ENCODE data around the gene ATP8B4.
"Not testable (repeated sequence)": the region's sequence is repeated elsewhere in the genome, so short reads cannot be mapped to it uniquely, and the experiment has no call there.

ATP8B4 gene

DNA sequence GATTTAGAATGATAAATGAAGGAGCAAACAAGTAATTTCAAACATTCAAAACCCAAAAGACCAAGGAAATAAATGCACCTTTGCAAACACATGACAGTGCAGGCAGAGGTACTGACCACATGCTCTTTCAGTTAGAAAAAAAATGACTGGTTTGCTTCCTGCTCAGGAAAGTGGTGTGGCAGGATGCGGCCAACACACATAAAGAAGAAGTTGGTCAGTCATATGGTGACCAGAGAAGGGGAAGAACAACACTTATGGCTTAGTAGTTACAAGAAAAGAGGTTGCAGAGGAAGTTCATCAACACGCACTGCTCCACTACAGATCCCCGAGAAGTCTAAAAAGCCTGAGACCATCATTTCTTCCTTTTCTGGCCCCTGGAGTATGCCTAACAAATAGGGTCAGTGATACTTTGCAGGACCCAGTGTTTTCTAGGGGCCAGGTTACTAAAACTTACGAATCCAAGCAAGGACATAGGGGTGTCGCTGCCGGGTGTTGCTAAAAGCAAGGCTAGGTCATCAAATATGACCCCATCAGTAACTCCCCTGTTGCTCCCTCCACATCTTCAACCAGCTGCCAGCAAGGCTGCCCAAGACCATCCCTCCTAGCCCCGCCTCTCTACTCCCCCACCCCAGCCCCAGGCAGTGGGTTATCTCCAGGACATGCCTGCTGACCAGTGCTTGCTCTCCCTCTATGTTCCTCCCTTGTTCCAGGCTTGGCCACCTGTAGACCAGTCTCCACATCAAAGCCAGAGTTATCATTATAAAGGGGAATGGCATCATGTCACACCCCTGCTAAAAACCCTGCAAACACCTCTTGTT is 11.2 kb downstream of the ATP8B4 start:
- DNase-seq = no peak

DNA sequence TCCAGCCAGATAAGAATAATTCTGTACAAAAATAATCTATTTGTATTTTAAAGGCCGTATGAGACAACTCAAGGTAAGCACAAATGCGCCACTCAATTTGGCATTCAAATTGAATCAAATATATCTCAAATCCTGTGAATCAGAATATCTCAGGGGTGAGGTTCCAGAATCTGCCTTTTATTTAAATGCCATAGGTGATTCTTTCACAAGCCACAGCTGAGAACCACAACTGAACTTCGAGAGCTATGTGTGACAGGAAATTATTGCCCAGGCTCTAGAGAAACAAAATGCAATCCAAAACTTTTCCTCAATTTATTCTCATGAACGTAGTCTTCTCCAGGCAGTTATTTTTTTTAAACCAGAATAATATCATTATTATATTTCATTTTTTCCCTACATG is 11.9 kb downstream of the ATP8B4 start:
- DNase-seq = no peak

DNA sequence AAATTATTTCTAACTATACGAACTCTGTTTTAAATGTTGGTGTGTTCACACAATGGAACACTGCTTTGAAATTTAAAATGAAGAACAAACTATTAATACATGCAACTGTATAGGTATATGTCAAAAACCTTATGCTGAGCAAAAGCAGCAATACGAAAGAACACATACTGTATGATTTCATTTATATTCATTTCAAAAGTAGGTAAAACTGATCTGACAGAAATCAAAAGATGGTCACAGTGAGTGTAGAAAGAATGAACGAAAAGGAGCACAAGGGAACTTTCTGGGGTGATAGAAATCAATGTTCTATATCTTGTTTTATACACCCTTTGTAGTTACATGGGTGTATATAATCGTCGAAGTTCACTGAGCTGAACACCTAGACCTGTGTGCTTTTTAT is 12.6 kb downstream of the ATP8B4 start:
- DNase-seq = no peak

DNA sequence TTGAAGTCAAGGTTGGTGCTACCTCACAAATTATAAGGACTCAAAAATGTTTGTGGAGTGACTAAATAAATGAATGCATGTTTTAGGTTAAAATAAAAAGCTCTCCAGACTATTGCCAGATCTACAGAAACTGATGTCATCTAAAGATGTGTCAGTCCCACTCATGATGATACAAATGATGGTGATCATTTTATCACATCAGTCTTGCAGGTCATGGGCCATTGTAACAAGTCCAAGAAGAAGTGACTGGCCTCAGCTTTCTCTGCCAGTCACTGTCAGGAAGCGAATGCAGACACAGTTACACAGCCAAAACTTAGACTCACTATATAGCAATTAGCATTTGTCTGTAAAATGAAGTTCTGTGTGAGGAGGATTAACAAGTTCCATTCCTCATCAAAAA is 18.5 kb downstream of the ATP8B4 start:
- no peak for DNase-seq

DNA sequence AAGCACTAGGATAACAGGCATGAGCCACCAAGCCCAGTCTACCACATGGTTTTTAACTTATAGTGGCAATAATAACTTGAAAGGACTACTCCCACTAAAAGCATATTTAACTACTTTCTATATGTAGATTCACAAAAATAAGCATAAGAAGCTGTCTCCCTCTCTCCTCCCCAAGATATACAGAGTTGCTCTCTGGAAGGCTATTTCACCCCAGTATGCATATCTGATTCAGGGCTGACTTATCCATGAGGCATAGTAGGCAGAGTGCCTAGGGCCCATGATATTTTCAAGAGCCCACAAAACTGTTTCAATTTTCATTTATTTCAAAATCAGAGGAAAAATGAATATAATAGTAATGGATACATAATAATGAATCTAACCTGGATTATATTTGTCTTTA is 20.5 kb downstream of the ATP8B4 start:
- no peak for DNase-seq

DNA sequence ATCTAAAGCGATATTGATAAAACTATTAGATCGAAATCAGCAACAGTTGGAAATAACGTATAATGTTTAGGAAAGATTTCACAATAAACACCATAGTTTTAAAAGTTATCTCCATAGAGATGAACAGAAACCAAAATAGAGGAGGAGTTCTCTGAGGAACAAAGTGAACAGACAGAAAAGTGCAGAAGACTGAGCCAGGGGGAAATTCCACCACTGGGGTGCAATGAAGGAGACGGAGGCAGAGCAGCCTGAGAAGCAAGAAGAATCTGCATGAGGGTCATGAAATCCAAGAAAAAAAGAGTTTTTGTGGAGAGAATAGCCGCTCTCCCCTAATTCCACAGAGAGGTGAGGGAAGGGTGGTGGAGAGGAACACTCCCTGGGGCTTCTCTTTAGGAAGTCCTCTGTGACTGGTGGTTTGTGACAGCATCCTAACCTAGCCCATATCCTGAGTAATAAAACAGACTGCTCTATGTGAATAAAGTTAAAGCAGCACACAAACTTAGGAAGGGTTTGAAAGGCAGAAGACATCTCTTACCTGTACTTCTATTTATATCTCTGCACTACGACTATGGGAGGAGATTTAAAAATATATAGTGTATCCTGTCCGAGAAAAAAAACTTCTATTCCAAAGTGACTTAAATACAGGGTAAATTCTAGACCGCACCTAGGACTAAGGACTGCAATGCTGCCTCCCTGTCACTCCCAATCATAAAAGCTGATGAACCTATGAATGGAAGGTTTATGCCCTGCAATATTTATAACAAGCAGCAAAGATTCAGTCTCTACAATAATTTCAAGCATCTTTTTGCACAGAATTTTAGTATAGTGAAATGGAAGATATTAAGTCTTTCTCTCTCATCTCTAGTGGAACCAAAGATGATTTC is 22.9 kb downstream of the ATP8B4 start:
- DNase-seq = no peak

DNA sequence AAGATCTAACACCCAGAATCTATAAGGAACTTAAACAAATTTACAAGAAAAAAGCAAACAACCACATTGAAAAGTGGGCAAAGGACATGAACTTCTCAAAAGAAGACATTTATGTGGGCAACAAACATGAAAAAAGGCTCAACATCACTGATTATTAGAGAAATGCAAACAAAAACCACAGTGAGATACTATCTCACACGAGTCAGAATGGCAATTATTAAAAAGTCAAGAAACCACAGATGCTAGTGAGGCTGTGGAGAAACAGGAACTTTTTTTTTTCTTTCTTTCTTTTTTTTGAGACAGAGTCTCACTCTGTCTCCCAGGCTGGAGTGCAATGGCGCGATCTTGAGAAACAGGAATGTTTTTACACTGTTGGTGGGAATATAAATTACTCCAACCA is 29.6 kb downstream of the ATP8B4 start:
- DNase-seq = not testable (repeated sequence)

DNA sequence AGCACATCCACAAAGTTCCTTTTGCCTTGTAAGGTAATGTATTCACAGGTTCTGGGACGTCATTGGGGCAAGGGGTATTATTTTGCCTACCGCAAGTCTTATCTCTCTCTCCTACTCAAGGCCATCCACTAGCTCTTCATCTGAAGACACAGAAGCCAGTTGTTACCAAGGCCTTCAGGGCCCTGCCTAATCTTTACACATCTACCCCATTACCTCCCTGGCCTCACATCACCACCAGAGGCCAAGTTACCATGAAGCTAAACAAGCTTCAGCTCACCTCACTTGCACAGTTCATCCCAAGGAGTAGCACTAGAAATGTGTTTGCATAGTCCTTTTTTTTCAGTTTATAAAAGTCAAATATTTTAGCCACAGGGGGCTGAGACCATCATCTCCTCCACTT is 34.1 kb downstream of the ATP8B4 start:
- no peak for DNase-seq

DNA sequence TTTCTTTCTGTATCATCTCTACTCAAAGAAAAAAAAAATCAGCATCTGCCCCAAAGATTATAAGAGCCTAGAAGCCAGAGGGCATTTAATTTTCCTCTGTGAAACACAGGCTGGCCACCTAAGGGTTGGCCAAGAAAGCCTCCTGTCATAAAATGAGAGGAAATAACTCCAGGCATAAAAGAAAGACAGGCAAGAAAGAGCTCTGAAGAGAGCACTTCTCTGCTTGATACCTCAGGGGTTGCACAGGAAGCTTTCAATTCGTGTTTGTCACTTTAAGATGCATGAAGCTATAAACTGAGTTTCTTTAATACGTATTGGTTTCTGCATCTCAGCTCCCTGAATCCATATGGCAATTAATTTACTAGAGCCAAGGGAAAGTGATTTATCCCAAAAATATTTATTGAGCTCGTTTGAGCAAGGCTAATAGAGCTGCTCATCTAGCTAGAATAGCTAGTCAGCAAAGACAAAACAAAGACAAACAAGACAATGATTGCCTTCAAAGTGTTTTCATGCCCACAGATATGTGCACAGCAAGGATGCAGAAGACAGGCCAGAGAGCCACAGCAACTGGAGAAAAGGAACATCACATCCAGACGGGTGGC is 35.5 kb downstream of the ATP8B4 start:
- no peak for DNase-seq

DNA sequence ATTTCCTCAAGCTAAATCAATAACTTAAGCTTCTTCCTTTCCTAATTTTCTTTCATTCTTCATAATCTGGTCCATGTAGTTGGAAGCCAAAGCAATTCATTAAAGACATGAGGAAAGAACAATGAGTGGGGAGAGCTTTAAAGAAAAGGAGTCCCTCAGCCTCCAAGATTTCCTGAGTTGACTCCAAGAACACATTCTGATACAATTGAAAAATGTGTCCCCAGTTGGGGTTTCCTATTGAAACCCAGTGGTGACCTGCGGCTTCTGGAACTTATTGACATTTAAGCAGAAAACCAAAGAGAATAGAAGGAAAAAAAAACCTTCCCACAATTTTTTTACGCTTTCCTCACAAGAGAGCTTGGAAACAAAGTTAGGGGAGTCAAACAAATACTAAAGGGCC is 37.0 kb downstream of the ATP8B4 start:
- DNase-seq = no peak

DNA sequence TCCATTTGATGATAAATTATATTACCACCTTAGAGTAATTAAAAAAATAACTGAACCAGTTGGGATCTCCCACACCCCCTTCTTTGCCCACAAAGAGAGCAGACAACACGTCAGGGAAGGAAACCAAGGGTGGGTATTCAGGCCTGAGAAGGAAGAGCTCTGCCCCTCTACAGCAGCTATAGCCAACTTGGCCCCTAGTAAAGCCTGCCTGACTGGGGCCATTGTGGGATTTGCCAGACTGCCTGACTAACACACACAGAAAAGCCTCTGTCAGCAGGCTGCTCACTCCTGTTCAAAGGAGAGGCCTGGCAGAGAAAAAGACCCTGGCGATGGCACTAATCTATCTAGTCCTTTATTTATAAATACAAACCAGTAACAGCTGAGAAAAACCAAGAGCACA is 41.4 kb downstream of the ATP8B4 start:
- DNase-seq = no peak

DNA sequence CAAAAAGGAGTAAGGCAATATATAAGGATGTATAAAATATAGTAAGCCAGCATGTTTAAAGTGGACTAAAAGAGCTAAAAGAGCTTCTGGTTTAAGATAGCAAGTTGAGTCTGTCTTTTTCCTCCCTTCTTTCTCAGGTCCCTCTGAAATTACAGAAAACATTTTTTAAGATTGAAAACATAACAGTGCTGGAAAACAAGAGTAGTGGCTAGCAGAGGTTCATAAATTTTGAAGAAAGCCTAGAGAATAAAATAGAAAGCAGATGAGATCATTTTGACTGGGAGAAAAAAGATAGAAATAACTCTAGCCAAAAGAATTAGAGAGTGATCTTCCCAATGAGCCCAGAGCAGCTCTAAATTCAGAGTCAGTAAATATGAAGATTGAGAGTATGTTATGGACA is 41.9 kb downstream of the ATP8B4 start:
- DNase-seq = no peak

DNA sequence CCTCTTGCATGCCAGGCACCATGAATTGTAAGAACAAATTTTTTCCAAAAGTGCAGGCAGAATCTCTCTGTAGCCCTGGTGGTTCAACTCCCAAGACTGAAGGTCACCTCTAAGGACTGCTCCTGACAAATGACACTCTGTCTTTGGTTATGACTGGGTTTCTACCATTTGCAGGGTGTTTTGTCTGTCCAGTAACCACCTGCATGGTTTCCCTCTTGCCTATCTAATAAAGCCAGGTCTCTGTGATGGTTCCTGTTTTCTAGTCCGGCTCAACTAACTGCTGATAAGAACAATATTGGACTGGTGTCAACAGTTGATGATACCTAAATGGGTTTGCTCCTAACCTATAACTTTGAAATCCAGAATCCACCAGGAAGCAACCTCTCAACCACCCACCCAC is 43.7 kb downstream of the ATP8B4 start:
- no peak for DNase-seq

DNA sequence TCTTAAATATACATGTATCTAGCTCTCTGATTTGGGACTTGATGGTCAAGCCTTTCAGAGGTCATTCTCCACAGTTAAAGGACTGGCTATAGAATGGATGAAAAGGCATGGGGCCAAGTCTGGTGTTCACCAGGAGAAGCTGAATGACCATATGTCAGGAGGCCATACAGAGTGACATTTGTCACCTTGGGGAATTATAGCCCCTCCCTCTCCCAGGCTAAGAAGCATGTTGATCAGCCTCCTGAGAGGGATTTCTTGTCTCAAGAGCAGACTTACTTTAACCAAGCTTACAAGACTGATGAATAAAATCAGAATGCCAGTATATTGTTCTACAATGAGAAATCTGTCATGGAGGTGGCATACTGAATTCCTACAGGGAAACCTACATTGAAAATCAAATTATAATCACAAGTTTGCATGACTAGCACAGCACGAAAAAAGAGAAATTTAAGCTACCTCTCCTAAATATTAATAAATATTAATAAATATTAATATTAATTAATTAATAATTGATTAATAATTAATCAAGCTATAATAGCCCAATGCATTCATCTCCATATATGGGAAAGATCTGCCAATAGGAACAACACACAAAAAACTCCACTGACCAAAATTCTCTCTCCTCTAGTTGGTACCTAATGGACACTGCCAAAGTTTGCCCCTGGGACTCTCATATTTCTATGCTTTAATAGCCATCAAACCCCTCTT is 47.3 kb downstream of the ATP8B4 start:
- DNase-seq = no peak

DNA sequence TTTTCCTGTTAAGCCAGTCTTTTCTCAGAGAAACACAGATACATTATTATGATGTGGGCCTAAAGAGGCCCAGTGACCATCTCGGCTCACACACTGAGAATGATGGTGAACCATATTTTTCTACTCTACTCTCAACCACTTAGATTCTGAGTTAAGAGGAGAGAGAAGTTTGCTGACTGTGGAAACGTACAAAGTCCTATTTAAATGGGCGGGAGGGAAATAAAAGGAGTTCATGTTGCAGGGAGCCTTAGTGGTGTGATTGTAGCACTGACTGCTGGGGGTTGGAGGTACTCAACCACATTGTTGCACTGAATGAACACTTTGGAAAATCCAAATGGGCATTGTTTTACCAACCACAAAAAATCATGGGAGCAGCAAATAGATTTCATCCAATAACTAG is 51.0 kb downstream of the ATP8B4 start:
- DNase-seq = no peak

DNA sequence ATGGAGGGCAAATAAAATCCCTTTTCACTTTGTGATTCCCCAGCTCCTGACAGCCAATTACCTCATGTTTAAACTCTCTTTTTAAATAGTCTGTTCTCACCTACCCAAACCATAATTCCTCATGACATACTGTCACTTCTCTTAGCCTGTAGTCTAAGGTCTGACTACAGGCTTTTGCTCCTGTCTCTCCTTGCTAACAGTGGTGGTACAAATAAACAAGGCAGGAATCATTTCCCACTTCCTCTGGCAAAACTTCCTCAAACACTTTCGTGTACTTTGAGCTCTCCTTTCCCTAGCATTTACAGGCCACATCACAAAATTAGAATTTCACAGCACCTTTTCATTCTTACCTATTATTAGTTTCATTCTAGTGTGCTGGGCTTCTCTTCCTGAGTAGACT is 51.8 kb downstream of the ATP8B4 start:
- no peak for DNase-seq

DNA sequence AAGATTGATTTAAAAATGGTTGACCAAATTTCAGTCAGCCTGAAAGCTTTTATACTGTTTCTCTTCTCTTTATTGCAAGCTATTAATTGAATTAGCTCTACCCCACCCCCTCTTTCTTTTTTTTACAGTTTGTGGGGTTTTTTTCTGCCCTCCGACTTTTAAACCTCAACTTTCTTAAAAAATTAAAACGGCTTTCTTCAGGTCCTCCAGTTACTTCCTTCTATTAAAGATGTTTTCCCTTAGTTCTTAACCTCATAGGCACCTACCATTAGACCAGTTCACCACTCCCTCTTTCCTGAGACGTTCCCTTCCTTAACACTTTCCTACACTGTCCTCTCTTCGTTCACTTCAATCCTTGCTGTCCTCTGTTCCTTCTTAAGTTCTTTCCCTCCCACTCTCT is 52.4 kb downstream of the ATP8B4 start:
- no peak for DNase-seq

DNA sequence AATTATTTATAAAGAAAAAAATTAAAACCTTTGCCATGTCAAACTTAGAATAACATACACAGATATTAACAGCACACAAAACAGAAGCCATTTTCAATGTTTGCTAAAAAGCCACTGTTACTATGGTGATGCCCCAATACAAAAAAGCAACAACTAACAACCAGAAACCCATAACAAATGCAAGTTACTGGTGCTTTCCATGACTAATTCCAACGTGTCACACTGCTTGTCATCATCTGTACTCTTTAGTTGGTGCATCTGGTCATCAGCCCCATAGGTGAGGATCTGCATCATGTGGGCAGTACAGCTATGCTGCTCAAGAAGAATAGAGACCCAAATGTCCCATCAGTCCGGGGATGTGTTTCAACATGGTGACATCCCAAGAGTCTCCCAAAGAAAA is 52.8 kb downstream of the ATP8B4 start:
- DNase-seq = no peak

DNA sequence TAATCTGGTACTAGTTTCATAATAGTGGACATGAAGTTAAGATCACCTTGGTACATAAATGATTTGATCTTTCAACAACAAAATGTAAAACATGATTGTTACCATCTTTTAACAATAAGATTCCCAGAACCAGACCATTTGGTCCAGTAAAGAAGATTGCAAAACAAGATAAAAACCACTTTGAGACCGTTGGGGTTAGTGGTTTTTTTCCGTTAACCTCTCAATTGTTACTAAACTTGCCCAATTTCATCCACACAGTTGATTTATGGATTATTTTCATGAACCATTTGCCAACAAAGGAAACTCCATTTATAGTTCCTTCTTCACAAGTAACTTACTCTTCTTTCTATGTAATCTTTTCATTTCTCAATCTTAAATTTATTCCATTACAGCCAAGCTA is 53.8 kb downstream of the ATP8B4 start:
- no peak for DNase-seq

DNA sequence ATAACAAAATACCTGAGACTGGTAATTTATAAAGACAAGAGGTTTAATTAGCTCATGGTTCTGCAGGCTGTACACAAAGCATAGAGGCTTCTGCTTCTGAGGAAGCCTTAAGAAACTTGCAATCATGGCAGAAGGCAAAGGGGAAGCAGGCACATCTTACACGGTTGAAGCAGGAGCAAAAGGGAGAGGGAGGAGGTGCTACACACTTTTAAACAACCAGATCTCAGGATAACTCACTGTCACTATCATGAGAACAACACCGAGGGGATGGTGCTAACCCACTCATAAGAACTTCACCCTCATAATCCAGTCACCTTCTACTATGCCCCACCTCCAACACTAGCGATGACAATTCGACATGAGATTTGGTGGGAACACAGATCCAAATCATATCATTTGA is 54.4 kb downstream of the ATP8B4 start:
- no peak for DNase-seq

DNA sequence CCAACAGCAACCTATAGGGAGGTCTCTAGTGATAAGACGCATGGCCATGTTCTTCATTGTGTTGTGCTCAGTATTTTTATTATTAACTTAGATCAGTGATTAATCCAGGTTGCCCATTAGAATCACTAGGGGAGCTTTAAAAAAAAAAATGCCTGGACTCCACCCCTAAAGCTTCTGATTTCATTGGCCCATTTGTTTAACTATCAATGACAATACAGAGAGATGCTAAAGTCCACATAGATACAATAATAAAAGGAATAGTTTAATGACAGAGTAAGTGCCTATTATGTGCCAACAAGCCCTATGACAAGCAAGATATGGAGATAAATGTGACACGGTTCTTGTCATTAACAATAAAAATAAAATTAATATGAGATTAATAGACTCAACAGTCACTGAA is 55.8 kb downstream of the ATP8B4 start:
- no peak for DNase-seq

DNA sequence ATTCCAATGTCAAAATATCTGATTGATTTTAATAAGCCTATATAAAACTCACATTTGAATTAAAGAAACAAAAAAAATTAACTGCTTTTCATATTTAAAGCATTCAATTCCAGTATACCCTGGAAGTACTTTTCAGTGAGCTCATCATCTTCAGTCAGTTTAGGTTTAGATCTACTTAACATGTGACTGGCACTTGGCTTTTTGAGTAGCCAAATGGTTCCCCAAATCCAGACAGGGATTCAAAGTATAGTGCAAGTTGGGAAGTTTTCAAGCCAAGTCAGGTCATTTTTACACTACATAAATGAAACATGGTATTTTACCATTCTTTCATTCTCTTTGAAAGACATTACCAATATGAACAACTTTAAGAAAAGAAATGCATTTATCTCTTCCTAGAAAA is 57.5 kb downstream of the ATP8B4 start:
- DNase-seq = no peak

DNA sequence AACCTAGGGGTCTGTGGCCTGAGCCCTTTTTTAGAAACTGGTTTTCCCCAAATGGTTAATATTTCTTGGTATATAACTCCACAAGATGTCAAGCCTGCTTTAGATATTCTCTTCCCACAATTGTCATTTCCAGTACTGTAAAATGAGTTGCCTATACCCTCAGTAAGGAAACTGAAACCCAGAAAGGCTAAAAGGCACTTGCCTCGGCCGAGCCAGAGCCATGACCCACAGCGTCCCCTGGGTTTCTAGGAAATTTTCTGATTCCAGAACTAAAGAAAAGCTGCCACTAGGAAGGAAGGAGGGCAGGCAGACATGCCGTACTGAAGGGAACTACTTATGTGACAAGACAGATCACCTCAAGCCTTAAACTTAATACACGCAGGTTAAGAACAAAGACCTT is 59.1 kb downstream of the ATP8B4 start:
- no peak for DNase-seq
